Smooth muscle cell (in vitro differentiated cells): ENCODE results near the gene FBH1. TPM values are rescaled to one million over a fixed set of nuclear protein-coding genes. Genes with fewer than 3 reads are reported as not detected.

ENCODE experiments used
- DNase-seq: peaks from one replicate; lab custom pipeline; 2025; ENCODE audit not compliant: unreplicated experiment; lab: John Stamatoyannopoulos, UW
- H2AFZ ChIP-seq: fragments of 200-600 bp; sonication (generic); 2 replicates; pipeline ENCODE4 v1.6.0; 2016; ENCODE audit warnings: antibody characterized with exemption, low read depth, mild to moderate bottlenecking
- H3F3A ChIP-seq: fragments of 200-600 bp; sonication (generic); 2 replicates; pipeline ENCODE4 v1.6.0; 2017; ENCODE audit warnings: antibody characterized with exemption, low read depth
- H3K27ac ChIP-seq: fragments of 200-600 bp; sonication (generic); 2 replicates; pipeline ENCODE4 v1.5.1; 2016; ENCODE audit warnings: low read depth, mild to moderate bottlenecking
- H3K27me3 ChIP-seq: fragments of 200-600 bp; sonication (generic); 2 replicates; pipeline ENCODE4 v1.6.1; 2016; ENCODE audit warnings: low read depth, mild to moderate bottlenecking
- H3K36me3 ChIP-seq: fragments of 200-600 bp; sonication (generic); 2 replicates; pipeline ENCODE4 v1.5.1; 2016; ENCODE audit warnings: low read depth
- H3K4me1 ChIP-seq: fragments of 200-600 bp; sonication (generic); 2 replicates; pipeline ENCODE4 v1.5.1; 2016; ENCODE audit warnings: low read depth
- H3K4me2 ChIP-seq: fragments of 200-600 bp; sonication (generic); 2 replicates; pipeline ENCODE4 v1.6.0; 2016; ENCODE audit warnings: mild to moderate bottlenecking
- H3K4me3 ChIP-seq: fragments of 200-600 bp; sonication (generic); 2 replicates; pipeline ENCODE4 v1.5.1; 2016; ENCODE audit warnings: mild to moderate bottlenecking
- H3K79me2 ChIP-seq: fragments of 200-600 bp; sonication (generic); 2 replicates; pipeline ENCODE4 v1.6.0; 2016; ENCODE audit warnings: low read depth, mild to moderate bottlenecking
- H3K9ac ChIP-seq: fragments of 200-600 bp; sonication (generic); 2 replicates; pipeline ENCODE4 v1.6.0; 2016; ENCODE audit warnings: low read depth
- H3K9me3 ChIP-seq: fragments of 200-600 bp; sonication (generic); replicated peaks from 2 replicates; pipeline ENCODE4 v1.5.1; 2016; ENCODE audit warnings: low read depth
- H4K20me1 ChIP-seq: fragments of 200-600 bp; sonication (generic); 2 replicates; pipeline ENCODE4 v1.6.0; 2016; ENCODE audit warnings: low read depth
- CTCF ChIP-seq: fragments of 200-600 bp; sonication (generic); IDR thresholded peaks from 2 replicates; pipeline ENCODE4 v1.5.1; 2017; ENCODE audit warnings: borderline replicate concordance, mild to moderate bottlenecking, antibody characterized with exemption; ENCODE audit not compliant: insufficient read depth, poor library complexity, severe bottlenecking
- WGBS: methylation state at CpG from one replicate; pipeline ENCODE4 v1.1.7; 2016; ENCODE audit warnings: low lambda C conversion rate; 5-methylcytosine and 5-hydroxymethylcytosine counted together
- polyA plus RNA-seq: library from polyadenylated mRNA; unstranded; fragments of >200 nt; fragmentation: Nextera tagmentation; extraction: Ambion mirVana; gene quantifications from 2 replicates; pipeline ENCODE4 v1.2.1, GENCODE V29; 2016
- total RNA-seq: library from RNA; depleted of rRNA; stranded (reverse); fragments of >200 nt; gene quantifications from 2 replicates; pipeline ENCODE4 v1.2.3, GENCODE V29; 2014

FBH1 gene
- total and polyA plus RNA-seq, 2 experiments from 2014 or later: 68.4 to 70.0 TPM

- DNase-seq: no peak
- Histone ChIP-seq H2AFZ (no peak overlapping the region), H3K27ac (no peak overlapping the region), H3F3A (no peaks in the 10 kb centered on the region), H3K4me2 (no peak overlapping the region), H4K20me1 (no peaks in the 10 kb centered on the region), H3K9ac (no peak overlapping the region), H3K27me3 (no peaks in the 10 kb centered on the region), H3K79me2 (no peaks in the 10 kb centered on the region), H3K36me3 (peaks cover 29% of the 10 kb centered on the region), H3K4me1 (no peaks in the 10 kb centered on the region), H3K9me3 (no peaks in the 10 kb centered on the region), H3K4me3 (no peak overlapping the region)
- 97% methylated on average over 4 of the region's 4 CpGs for WGBS
- no peak for TF ChIP-seq CTCF
Measured at GRCh38 chr10:5913736-5914135, 23.7 kb downstream of the FBH1 start.

GRCh38 chr10:5915451-5915850 lies 25.4 kb downstream of the FBH1 start:
- no peak overlapping the region for H2AFZ ChIP-seq
- 98% methylated on average over 14 of the region's 14 CpGs for WGBS

DNA sequence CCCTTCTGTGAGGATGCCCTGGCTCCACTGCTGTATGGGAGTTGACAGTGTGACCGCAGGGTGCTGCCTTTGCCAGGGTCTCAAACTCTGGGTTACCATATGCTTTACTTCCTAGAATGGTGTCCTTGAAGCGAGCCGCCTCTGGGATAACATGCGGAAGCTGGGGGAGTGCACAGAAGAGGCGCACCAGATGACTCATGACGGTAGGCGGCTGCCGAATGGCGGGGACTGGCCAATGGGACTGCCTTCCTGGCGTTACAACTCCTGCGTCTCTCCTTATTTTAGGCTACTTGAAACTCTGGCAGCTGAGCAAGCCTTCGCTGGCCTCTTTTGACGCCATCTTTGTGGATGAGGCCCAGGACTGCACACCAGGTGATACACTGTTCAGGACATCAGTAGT lies 27.3 kb downstream of the FBH1 start:
- Histone ChIP-seq H3K79me2 (no peaks in the 10 kb centered on the region), H2AFZ (no peak overlapping the region), H3K4me3 (no peak overlapping the region), H4K20me1 (no peaks in the 10 kb centered on the region), H3K4me2 (no peak overlapping the region), H3K36me3 (peaks cover 36% of the 10 kb centered on the region), H3F3A (no peaks in the 10 kb centered on the region), H3K9me3 (no peaks in the 10 kb centered on the region), H3K27ac (no peak overlapping the region), H3K9ac (no peak overlapping the region), H3K4me1 (no peaks in the 10 kb centered on the region), H3K27me3 (no peaks in the 10 kb centered on the region)
- WGBS: 96% methylated on average over 13 of the region's 13 CpGs
- no peak for DNase-seq
- no peak for TF ChIP-seq CTCF

More at GRCh38 chr10:5915451-5915850, 25.4 kb downstream of the FBH1 start:
- H3F3A ChIP-seq: no peaks in the 10 kb centered on the region
- no peaks in the 10 kb centered on the region for H3K79me2 ChIP-seq
- TF ChIP-seq CTCF: no peak
- H3K9ac ChIP-seq: no peak overlapping the region
- no peaks in the 10 kb centered on the region for H4K20me1 ChIP-seq
- no peak for DNase-seq
- H3K4me1 ChIP-seq: no peaks in the 10 kb centered on the region
- no peak overlapping the region for H3K4me2 ChIP-seq
- no peaks in the 10 kb centered on the region for H3K9me3 ChIP-seq
- peaks cover 35% of the 10 kb centered on the region for H3K36me3 ChIP-seq
- H3K27ac ChIP-seq: no peak overlapping the region
- no peaks in the 10 kb centered on the region for H3K27me3 ChIP-seq
- H3K4me3 ChIP-seq: no peak overlapping the region

DNA sequence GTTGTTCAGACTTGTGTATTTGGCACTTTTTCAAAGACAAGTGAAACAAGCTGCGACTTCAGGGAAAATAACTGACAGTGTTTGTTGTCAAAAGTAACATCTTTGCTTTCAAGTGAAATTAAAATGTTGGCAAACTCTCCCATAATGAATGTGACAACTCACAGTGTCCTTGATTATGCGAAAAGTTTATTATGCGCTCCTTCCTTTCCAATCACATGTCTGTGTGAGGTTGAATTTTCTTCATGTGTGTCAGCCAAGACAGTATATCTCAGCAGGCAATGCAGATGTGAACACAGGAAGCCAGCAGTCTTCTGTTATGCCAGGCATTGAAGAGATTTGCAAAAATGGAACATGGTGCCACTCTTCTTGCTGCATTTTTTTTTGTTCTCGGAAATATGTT lies 28.7 kb downstream of the FBH1 start:
- Histone ChIP-seq H4K20me1 (no peaks in the 10 kb centered on the region), H3K27me3 (no peaks in the 10 kb centered on the region), H3K4me1 (no peaks in the 10 kb centered on the region), H3K4me2 (no peak overlapping the region), H3K36me3 (peaks cover 36% of the 10 kb centered on the region), H3K4me3 (no peak overlapping the region), H3K27ac (no peak overlapping the region), H3K9me3 (no peaks in the 10 kb centered on the region), H3K9ac (no peak overlapping the region), H2AFZ (no peak overlapping the region), H3F3A (no peaks in the 10 kb centered on the region), H3K79me2 (no peaks in the 10 kb centered on the region)
- WGBS: 96% methylated on average over 4 of the region's 4 CpGs
- no peak for DNase-seq
- TF ChIP-seq CTCF: no peak
